ENCODE measurements around the gene UBR1.

- no peak for TF ChIP-seq CTCF (IDR thresholded peaks at IDR 0.05 in 4 of 5, conservative IDR thresholded peaks at IDR 0.05 in 1 of 5)
- TF ChIP-seq POLR2A (IDR thresholded peaks at IDR 0.05), result no peak
Measured at GRCh38 chr15:43127752-43128151, 21.9 kb upstream of the UBR1 start.

All from gastrocnemius medialis (tissue), 4 donors.